DMS79 treated with DMSO at 0.1 percent for 48 hours (cell line): Measurements from ENCODE around the gene SPEN.

ENCODE experiments used
- DNase-seq: peaks from one replicate; lab custom pipeline; 2025; lab: John Stamatoyannopoulos, UW

The SPEN gene

DNA sequence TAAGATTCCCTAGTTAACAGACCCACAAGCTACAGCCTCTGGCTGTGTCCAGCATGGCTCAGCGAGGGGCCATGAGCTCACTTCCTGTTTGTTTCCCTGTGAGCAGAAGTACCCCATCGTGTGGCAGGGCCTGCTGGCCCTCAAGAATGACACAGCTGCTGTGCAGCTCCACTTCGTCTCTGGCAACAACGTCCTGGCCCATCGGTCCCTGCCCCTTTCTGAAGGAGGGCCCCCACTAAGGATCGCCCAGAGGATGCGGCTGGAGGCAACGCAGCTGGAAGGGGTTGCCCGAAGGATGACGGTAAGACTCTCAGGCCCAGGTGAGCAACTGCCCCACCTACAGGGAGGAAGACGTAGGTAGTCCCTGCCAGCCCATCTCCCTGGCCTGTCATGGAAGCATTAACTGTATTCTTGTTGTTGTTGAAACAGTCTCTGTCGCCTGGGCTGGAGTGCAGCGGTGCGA lies 90.2 kb downstream of the SPEN start:
- no peak for DNase-seq

- DNase-seq: no peak
Measured at GRCh38 chr1:15938628-15939161, 91.2 kb downstream of the SPEN start.

DNA sequence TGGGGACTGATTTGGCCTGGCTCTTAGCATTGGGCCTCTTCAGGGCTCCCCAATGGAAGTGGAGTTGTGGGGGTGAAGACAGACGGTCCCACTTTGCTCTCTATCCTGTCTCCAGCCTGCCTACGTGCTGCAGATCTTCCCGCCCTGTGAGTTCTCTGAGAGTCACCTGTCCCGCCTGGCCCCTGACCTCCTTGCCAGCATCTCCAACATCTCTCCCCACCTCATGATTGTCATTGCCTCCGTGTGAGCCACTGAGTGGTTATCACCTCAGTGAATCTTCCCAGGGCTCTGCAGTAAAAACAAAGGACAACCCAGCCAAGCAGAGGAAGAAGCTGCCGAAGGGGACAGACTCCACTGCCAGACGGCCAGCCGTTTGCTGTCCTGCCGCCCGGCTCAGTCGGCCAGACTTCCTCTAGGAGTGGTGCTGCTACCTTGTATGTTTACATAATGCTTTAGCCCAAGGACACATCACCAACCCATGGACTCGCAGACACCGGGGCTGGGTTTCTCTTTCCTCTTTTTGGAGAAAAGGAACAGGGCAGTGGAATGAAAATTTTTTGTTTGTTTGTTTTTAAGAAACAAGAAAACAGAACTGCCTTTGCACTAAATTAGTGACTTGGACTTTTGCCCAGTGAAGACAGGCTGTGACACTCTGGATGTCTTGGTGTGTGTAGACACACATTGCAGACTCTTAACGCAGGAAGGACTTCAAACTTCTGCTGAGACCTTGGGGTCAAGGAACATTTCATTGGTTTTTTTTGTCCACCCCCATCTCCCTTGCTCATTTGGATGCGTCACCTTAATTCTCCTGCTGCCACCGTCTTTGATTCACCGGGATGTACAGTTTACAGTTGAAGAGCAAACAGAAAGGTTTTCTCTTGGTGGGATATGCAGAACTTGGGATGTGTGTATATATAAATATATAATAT lies 91.9 kb downstream of the SPEN start:
- DNase-seq: no peak

GRCh38 chr1:15940110-15941043 lies 92.9 kb downstream of the SPEN start:
- DNase-seq: no peak

- DNase-seq: no peak
Measured at GRCh38 chr1:15941044-15941840, 93.7 kb downstream of the SPEN start.

DNA sequence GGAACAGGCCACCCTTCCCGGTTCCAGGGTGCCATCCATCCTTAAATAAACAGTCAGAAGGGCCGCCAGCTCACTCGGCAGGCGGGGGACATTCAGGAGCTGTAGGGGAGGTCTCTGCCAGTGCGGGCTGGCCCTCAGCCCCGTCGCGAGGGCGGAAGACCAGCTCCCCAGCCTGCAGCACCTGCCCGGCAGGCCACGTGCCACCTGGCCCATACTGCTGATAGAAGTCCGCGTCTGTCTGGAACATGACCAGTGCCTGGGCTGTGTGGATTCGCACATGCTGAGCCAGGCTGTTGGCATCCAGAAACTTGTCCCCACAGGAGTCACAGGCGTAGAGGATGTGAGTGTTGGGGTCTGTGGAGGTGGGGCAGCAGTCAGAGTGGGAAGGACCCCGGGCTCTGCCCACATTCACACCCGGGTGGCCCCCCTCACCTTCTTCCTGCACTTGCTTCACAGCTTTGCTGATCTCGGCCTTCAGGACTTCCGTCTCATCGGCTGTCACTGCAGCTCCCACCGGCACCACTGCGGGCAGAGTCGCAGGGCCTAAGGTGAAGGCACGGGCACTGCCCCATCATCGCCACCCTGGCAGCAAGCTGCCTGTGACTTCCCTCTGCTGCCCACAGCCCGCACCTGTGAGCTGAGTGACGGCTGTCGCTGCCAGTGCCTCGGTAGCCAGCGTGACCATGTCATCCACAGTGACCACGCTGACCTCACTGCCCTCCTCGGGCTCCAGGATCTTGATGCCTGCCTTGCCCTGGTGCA lies 94.6 kb downstream of the SPEN start:
- no peak for DNase-seq

DNA sequence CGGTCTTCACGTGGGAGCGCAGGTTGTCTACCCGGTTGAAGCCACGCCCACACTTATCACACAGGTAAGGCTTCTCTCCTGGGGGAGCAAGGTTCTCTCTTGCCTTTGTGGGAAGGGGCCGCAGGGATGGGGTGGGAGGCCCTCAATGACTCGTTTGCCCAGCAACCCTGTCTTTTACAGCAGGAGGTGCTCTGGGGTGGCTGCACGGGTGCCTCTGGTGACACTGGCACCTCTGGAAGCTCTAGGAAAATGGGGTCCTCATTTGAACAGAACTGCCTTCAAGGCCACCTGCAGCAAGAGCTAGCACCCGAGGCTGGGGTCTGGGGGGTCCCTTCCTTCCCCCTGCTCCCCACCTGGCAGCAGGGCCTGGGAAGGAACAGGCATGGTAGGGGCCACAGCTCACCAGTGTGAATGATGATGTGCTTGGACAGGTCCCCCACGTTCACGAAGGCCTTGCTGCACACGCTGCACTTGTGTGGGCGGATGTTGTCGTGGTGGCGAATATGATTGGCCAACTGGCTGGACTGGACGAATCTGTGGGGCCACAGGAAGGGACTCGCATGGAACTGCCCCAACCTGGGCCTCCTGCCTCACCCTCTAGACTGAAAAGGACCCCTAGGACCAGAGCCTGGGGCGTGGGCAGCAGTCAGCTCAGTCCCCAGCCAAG lies 95.3 kb downstream of the SPEN start:
- DNase-seq: no peak

DNA sequence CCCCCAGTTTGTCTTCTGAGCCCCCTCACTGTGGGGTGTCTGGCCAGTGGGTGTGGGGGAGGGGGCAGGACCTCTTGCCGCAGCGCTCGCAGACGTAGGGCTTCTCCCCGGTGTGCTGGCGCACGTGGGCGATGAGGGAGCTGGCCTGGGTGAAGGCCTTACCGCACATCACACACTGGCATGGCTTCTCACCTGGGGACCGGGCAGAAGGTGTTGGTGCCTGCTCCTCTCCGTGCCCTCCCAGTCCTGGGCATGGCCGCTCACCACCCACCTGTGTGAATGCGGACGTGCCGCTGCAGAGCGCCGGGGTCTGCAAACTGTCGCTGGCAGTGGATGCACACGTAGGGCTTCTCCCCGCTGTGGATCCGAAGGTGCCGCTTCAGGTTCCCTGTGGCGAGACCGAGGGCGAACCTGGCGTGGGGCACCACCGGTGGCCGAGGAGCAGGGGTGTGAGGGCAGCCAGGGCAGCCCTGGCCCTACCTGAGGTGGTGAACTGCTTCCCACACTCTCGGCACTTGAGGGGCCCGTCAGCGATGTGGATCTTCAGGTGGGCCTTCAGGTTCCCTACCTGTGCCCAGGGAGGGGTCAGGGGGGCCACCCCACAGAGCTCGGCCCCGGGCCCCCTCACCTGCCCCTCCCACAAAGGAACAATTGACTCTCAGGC lies 96.0 kb downstream of the SPEN start:
- DNase-seq: no peak

GRCh38 chr1:15943992-15944307 lies 96.4 kb downstream of the SPEN start:
- DNase-seq: no peak

GRCh38 chr1:15944308-15945010 lies 97.0 kb downstream of the SPEN start:
- no peak for DNase-seq

DNA sequence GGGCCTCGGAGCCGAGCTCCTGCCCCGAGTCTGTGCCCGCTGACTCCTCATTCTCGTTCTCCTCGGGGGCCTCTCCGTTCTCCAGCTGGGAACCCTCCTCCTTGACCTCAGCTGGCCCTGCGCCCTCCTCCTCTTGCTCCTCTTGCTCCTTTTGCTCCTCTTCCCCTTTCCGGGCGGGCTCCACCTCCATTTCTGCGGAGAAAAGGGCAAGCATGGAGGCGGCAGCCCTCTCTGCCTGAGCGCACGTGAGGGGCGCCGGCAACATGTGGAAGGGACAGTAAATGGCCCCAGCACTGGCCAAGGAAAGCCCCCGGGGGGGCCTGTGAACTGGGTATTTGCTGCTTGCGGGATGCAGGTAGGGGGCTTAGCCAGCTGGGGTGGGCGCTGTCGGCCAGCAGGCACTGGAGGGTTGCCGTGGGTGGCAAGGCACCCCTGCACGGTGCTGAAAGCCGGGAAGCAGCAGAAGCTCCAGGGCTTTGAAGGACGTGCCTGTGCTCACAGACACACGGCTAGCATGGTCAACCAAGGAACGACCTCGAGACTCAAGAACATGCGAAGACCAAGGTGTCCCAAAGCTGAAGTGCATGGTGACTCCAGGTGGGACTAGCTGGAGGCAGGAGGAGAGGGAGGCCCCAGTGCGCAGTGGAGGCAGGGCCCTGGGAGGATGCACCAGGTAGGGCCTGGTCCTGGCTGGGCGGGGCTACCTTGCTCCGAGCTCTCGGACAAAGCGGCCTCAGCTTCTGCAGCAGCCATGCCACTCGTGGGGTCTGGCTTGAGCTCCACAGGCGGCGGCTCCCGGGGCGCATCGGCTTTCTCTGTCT lies 97.7 kb downstream of the SPEN start:
- no peak for DNase-seq

GRCh38 chr1:15945832-15946448 lies 98.4 kb downstream of the SPEN start:
- no peak for DNase-seq

GRCh38 chr1:15946571-15947381 lies 99.3 kb downstream of the SPEN start:
- DNase-seq: no peak

- DNase-seq: no peak
Measured at GRCh38 chr1:15947382-15948090, 100.0 kb downstream of the SPEN start.

- no peak for DNase-seq
Measured at GRCh38 chr1:15948091-15948591, 100.6 kb downstream of the SPEN start.
